ENCODE measurements around the gene CNDP2.

- TF ChIP-seq POLR2AphosphoS5 (IDR thresholded peaks at IDR 0.05) (no peak), CTCF (IDR thresholded peaks at IDR 0.05) (no peak), EP300 (IDR thresholded peaks at IDR 0.05) (no peak)
Measured at GRCh38 chr18:74453642-74454198, 42.4 kb upstream of the CNDP2 start.
